ENCODE data around the gene NR6A1.

The NR6A1 gene

GRCh38 chr9:124771021-124771866 lies at the start of gene NR6A1:
NR6A1 (minus strand) TSS chr9:124771311.
- DNase-seq, result peak; percentile 47 to 99 (median 91)

GRCh38 chr9:124818431-124819281 lies 47.5 kb upstream of the NR6A1 start:
- DNase-seq, result no peak

- no peak for DNase-seq
These were observed 44.5 kb upstream of the NR6A1 start for GRCh38 chr9:124815601-124816000.

GRCh38 chr9:124814164-124814535 lies 43.0 kb upstream of the NR6A1 start:
- DNase-seq, result no peak

- DNase-seq, result no peak
These were observed 42.5 kb upstream of the NR6A1 start for GRCh38 chr9:124813501-124814163.

GRCh38 chr9:124813041-124813440 lies 41.9 kb upstream of the NR6A1 start:
- no peak for DNase-seq

GRCh38 chr9:124812441-124812876 lies 41.3 kb upstream of the NR6A1 start:
- peak in 3 of 51 donors; percentile 13 to 55 (median 28) for DNase-seq

- no peak for DNase-seq
These were observed 39.7 kb upstream of the NR6A1 start for GRCh38 chr9:124810663-124811355.

GRCh38 chr9:124809741-124810500 lies 38.8 kb upstream of the NR6A1 start:
- no peak for DNase-seq

- no peak for DNase-seq
These were observed 38.1 kb upstream of the NR6A1 start for GRCh38 chr9:124809211-124809610.

GRCh38 chr9:124808246-124808956 lies 37.3 kb upstream of the NR6A1 start:
- DNase-seq, result no peak

- DNase-seq, result no peak
These were observed 34.1 kb upstream of the NR6A1 start for GRCh38 chr9:124805186-124805585.

- DNase-seq, result no peak
These were observed 32.8 kb upstream of the NR6A1 start for GRCh38 chr9:124803911-124804310.

GRCh38 chr9:124802426-124802825 lies 31.3 kb upstream of the NR6A1 start:
- peak in 5 of 51 donors; percentile 9 to 22 (median 20) for DNase-seq

GRCh38 chr9:124801356-124801755 lies 30.2 kb upstream of the NR6A1 start:
- no peak for DNase-seq

GRCh38 chr9:124800306-124801259 lies 29.5 kb upstream of the NR6A1 start:
- DNase-seq, result peak in 17 of 51 donors; percentile 2 to 48 (median 22)

GRCh38 chr9:124799274-124800006 lies 28.3 kb upstream of the NR6A1 start:
- no peak for DNase-seq

Data from hypothalamus (tissue), 51 donors.